AG09309 (cell line): Measurements from ENCODE around the gene ANAPC16.
"Not testable (repeated sequence)": the region's sequence is repeated elsewhere in the genome, so short reads cannot be mapped to it uniquely, and the experiment has no call there.

ENCODE experiments used
- DNase-seq: peaks from one replicate; pipeline ENCODE4 v3.0.0-alpha.2; 2010; ENCODE audit warnings: low read depth
- H3K4me3 ChIP-seq: 2 replicates; pipeline ENCODE4 v1.5.1; 2011; ENCODE audit warnings: mild to moderate bottlenecking, low read depth, low read length, moderate library complexity; ENCODE audit not compliant: control insufficient read depth
- CTCF ChIP-seq: IDR thresholded peaks from 2 replicates; pipeline ENCODE4 v1.5.1; 2011; ENCODE audit warnings: mild to moderate bottlenecking, low read depth, low read length, inconsistent platforms; ENCODE audit not compliant: insufficient read depth, control insufficient read depth; ENCODE audit errors: missing control alignments

ANAPC16 gene

GRCh38 chr10:72220637-72221036, 4.8 kb downstream of the ANAPC16 start:
- DNase-seq = no peak
- TF ChIP-seq CTCF = no peak
- H3K4me3 ChIP-seq = no peak overlapping the region

- TF ChIP-seq CTCF = no peak
- H3K4me3 ChIP-seq = no peak overlapping the region
- no peak for DNase-seq
Observed at GRCh38 chr10:72221278-72221677, 5.5 kb downstream of the ANAPC16 start.

- no peak for TF ChIP-seq CTCF
Observed at GRCh38 chr10:72223743-72224101, 7.9 kb downstream of the ANAPC16 start.

GRCh38 chr10:72224191-72224590, 8.4 kb downstream of the ANAPC16 start:
- not testable (repeated sequence) for H3K4me3 ChIP-seq, DNase-seq

More at GRCh38 chr10:72223743-72224101, 7.9 kb downstream of the ANAPC16 start:
- DNase-seq = no peak
- no peak overlapping the region for H3K4me3 ChIP-seq

- TF ChIP-seq CTCF = no peak
- no peak overlapping the region for H3K4me3 ChIP-seq
- no peak for DNase-seq
Observed at GRCh38 chr10:72226418-72227027, 10.7 kb downstream of the ANAPC16 start.

- no peak for TF ChIP-seq CTCF
- no peak for DNase-seq
- no peak overlapping the region for H3K4me3 ChIP-seq
Observed at GRCh38 chr10:72227826-72228225, 12.0 kb downstream of the ANAPC16 start.

- no peak for TF ChIP-seq CTCF
- H3K4me3 ChIP-seq = no peak overlapping the region
- no peak for DNase-seq
Observed at GRCh38 chr10:72228318-72228751, 12.5 kb downstream of the ANAPC16 start.
